Endothelial cell of umbilical vein (primary cell): ENCODE measurements around the gene ADH1B.

Source experiments
- CTCF ChIP-seq, 2 donors: IDR thresholded peaks; 1 replicate in 1 of 2; 2 replicates in 1 of 2; pipeline ENCODE4 v1.5.1; 2011; ENCODE audit warnings: low read length in 2 of 2, mild to moderate bottlenecking in 2 of 2, moderate library complexity in 2 of 2, control low read depth in 1 of 2, inconsistent platforms in 1 of 2, low read depth in 1 of 2; ENCODE audit not compliant: insufficient read depth in 1 of 2; ENCODE audit errors: extremely low read depth in 1 of 2
- POLR2A ChIP-seq: IDR thresholded peaks from 2 replicates; pipeline ENCODE4 v1.6.1; 2012; ENCODE audit warnings: low read depth, mild to moderate bottlenecking, control low read depth, low read length

GRCh38 chr4:99336553-99336952 is 15.4 kb upstream of the ADH1B start:
- TF ChIP-seq CTCF (IDR thresholded peaks at IDR 0.05; ENCODE audit: extremely low read depth in 1 of 2, insufficient read depth in 1 of 2, low read depth in 1 of 2, low read length in 2 of 2): no peak
- no peak for TF ChIP-seq POLR2A
